ENCODE results near the gene ELL2.
"Not testable (repeated sequence)": the region's sequence is repeated elsewhere in the genome, so short reads cannot be mapped to it uniquely, and the experiment has no call there.

Gene ELL2

GRCh38 chr5:95859661-95860060 lies 102.0 kb downstream of the ELL2 start:
- DNase-seq (ENCODE audit: low spot score) = no peak

- DNase-seq (ENCODE audit: low spot score) = peak; percentile 92
Measured at GRCh38 chr5:95858661-95859595, 102.7 kb downstream of the ELL2 start.

- DNase-seq (ENCODE audit: low spot score) = no peak
Measured at GRCh38 chr5:95858023-95858461, 103.6 kb downstream of the ELL2 start.

GRCh38 chr5:95857185-95857945 lies 104.3 kb downstream of the ELL2 start:
- no peak for DNase-seq (ENCODE audit: low spot score)

- DNase-seq (ENCODE audit: low spot score) = no peak
Measured at GRCh38 chr5:95856501-95856981, 105.1 kb downstream of the ELL2 start.

GRCh38 chr5:95853490-95853889 lies 108.2 kb downstream of the ELL2 start:
- DNase-seq (ENCODE audit: low spot score) = no peak

GRCh38 chr5:95852567-95852966 lies 109.1 kb downstream of the ELL2 start:
- no peak for DNase-seq (ENCODE audit: low spot score)

GRCh38 chr5:95851141-95851540 lies 110.5 kb downstream of the ELL2 start:
- not testable (repeated sequence) for DNase-seq (ENCODE audit: low spot score)

GRCh38 chr5:95850391-95850894 lies 111.2 kb downstream of the ELL2 start:
- DNase-seq (ENCODE audit: low spot score) = no peak

GRCh38 chr5:95848701-95849100 lies 113.0 kb downstream of the ELL2 start:
- no peak for DNase-seq (ENCODE audit: low spot score)

GRCh38 chr5:95847261-95847592 lies 114.4 kb downstream of the ELL2 start:
- DNase-seq (ENCODE audit: low spot score) = no peak

GRCh38 chr5:95846554-95847260 lies 114.9 kb downstream of the ELL2 start:
- peak; percentile 82 for DNase-seq (ENCODE audit: low spot score)

GRCh38 chr5:95845391-95845790 lies 116.3 kb downstream of the ELL2 start:
- no peak for DNase-seq (ENCODE audit: low spot score)

- DNase-seq (ENCODE audit: low spot score) = no peak
Measured at GRCh38 chr5:95843733-95844223, 117.9 kb downstream of the ELL2 start.

GRCh38 chr5:95842854-95843544 lies 118.7 kb downstream of the ELL2 start:
- DNase-seq (ENCODE audit: low spot score) = peak; percentile 68

- DNase-seq (ENCODE audit: low spot score) = no peak
Measured at GRCh38 chr5:95841914-95842812, 119.5 kb downstream of the ELL2 start.

- no peak for DNase-seq (ENCODE audit: low spot score)
Measured at GRCh38 chr5:95840956-95841705, 120.5 kb downstream of the ELL2 start.

GRCh38 chr5:95839658-95840057 lies 122.0 kb downstream of the ELL2 start:
- no peak for DNase-seq (ENCODE audit: low spot score)

- DNase-seq (ENCODE audit: low spot score) = no peak
Measured at GRCh38 chr5:95838556-95838955, 123.1 kb downstream of the ELL2 start.
